ENCODE measurements around the gene MGMT. TPM values are rescaled to one million over a fixed set of nuclear protein-coding genes. Genes with fewer than 3 reads are reported as not detected.

The MGMT gene
- total and polyA plus RNA-seq, 2 donors (not counting 3 experiments of a cell fraction or from before 2014, with no cell fraction given), result 15.0 to 15.2 TPM

DNA sequence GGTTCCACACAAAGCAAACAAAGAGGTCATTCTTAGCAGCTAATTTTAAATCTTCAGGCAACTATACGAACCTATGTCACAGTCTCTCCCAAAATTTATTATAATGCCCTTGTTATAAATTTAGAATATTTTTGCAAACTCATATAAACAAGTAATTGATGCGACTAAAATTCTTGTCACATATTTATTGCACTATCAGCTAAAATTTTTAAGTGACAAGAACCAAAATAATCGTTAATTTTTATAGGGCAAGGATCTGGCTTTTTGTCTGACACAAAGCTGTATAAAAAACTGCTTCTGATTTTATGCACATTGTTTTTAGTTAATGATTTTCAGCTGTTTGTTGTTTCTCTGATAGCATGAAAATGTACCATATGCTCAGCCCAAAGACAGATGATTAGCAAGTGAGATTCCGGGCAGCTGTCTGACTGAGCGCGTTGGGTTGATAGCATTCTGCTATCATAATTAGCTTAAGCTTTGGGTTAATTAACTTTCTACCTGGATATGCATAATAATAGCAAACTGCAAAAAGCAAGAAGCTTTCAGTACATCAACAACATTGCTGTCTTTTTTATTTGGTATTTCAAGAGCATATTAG is 136.0 kb downstream of the MGMT start:
- intact Hi-C loops (cut with micrococcal nuclease) (no loop called here), dilution Hi-C loops (cut with MboI; ENCODE audit: extremely low pct_ligation_motif_present, low sequenced_read_pairs) (no loop called here)
- DNase-seq (ENCODE audit: low read depth, low spot score) (no peak), FAIRE-seq (no peak)
- Histone ChIP-seq H3K27ac (ENCODE audit: insufficient read depth, low read depth, low read length) (no peak overlapping the region), H3K4me3 (replicated peaks in 1 of 3; ENCODE audit: insufficient read depth in 1 of 3, low read depth in 1 of 3, low read length in 3 of 3) (no peak overlapping the region), H3K27me3 (ENCODE audit: control insufficient read depth in 2 of 2, insufficient read depth in 2 of 2, low read length in 2 of 2) (no peaks in the 10 kb centered on the region), H2AFZ (ENCODE audit: low read depth, low read length) (no peak overlapping the region), H3K9me3 (replicated peaks; ENCODE audit: control insufficient read depth, insufficient read depth, low read length) (no peaks in the 10 kb centered on the region), H3K79me2 (ENCODE audit: control insufficient read depth, insufficient read depth, low read length) (no peaks in the 10 kb centered on the region), H3K36me3 (ENCODE audit: control insufficient read depth in 2 of 2, extremely low read depth in 1 of 2, insufficient read depth in 2 of 2, low read length in 2 of 2) (no peaks in the 10 kb centered on the region), H3K4me2 (ENCODE audit: insufficient read depth, low read length) (no peak overlapping the region), H3K9me1 (replicated peaks; ENCODE audit: control insufficient read depth, extremely low read depth, insufficient read depth, low read length) (no peaks in the 10 kb centered on the region), H3K4me1 (ENCODE audit: control insufficient read depth, extremely low read depth, insufficient read depth, low read length) (no peaks in the 10 kb centered on the region), H4K20me1 (replicated peaks; ENCODE audit: control insufficient read depth, extremely low read depth, insufficient read depth, low read length) (no peaks in the 10 kb centered on the region), H3K9ac (replicated peaks; ENCODE audit: extremely low read depth, insufficient read depth, low read length) (no peak overlapping the region)
- ChIA-PET POLR2A (interaction anchor here (0.6 kb wide), 1 partner anchor 11 kb away, joined by 3 read pairs; no protein-coding TSS in a partner anchor), CTCF (no interaction called here)
- no peak for TF ChIP-seq JUN (IDR thresholded peaks at IDR 0.05; ENCODE audit: borderline replicate concordance, insufficient read depth, insufficient read length, low read depth)
- no TSS peak for BruUV-seq (replicated peaks)

DNA sequence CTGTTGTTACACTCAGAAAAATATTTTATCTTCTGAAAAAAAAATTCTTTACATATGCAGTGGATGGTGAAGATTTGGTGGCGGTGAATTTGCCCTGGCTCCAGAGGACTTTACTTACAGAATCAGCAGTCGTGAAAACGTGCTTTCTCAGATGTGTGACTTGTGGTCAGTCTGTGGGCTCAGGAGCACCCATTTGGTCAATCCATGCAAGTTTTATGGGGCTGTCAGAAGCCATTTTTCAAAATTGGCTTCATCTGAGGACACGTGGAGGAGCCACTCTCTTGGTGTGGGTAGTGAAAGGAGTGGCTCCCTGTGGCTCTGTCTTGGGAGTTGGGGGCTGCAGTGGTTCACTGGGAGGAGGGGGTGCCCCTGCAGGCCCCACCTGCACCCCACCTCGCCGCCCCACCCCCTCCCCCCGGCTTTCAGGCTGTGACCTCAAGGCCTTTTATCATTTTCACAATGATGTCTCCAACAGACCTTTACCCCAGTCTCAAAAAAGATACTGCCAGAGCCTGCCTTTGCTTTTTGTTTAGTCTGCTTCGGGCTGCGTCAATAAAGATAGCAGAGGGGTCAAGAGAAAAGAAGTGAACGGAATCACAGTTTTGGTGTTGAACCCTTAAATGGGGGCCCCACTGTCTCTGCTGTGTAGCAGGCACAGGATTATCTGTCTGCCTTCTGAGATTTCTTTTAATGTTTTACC is 137.4 kb downstream of the MGMT start:
- H3K4me2 ChIP-seq (ENCODE audit: insufficient read depth, low read length), result no peak overlapping the region
- H3K4me3 ChIP-seq (replicated peaks in 1 of 3; ENCODE audit: insufficient read depth in 1 of 3, low read depth in 1 of 3, low read length in 3 of 3), result no peak overlapping the region
- no peaks in the 10 kb centered on the region for H3K36me3 ChIP-seq (ENCODE audit: control insufficient read depth in 2 of 2, extremely low read depth in 1 of 2, insufficient read depth in 2 of 2, low read length in 2 of 2)
- BruUV-seq (replicated peaks), result no TSS peak
- H3K9me3 ChIP-seq (replicated peaks; ENCODE audit: control insufficient read depth, insufficient read depth, low read length), result no peaks in the 10 kb centered on the region
- no peak for DNase-seq (ENCODE audit: low read depth, low spot score)
- H3K27me3 ChIP-seq (ENCODE audit: control insufficient read depth in 2 of 2, insufficient read depth in 2 of 2, low read length in 2 of 2), result no peaks in the 10 kb centered on the region
- intact Hi-C loops (cut with micrococcal nuclease) (no loop called here), dilution Hi-C loops (cut with MboI; ENCODE audit: extremely low pct_ligation_motif_present, low sequenced_read_pairs) (no loop called here)
- no peak overlapping the region for H3K9ac ChIP-seq (replicated peaks; ENCODE audit: extremely low read depth, insufficient read depth, low read length)
- H3K9me1 ChIP-seq (replicated peaks; ENCODE audit: control insufficient read depth, extremely low read depth, insufficient read depth, low read length), result no peaks in the 10 kb centered on the region
- H3K79me2 ChIP-seq (ENCODE audit: control insufficient read depth, insufficient read depth, low read length), result no peaks in the 10 kb centered on the region
- H3K4me1 ChIP-seq (ENCODE audit: control insufficient read depth, extremely low read depth, insufficient read depth, low read length), result no peaks in the 10 kb centered on the region
- no peak overlapping the region for H2AFZ ChIP-seq (ENCODE audit: low read depth, low read length)
- H3K27ac ChIP-seq (ENCODE audit: insufficient read depth, low read depth, low read length), result no peak overlapping the region
- FAIRE-seq, result no peak
- TF ChIP-seq, protein P1, sequence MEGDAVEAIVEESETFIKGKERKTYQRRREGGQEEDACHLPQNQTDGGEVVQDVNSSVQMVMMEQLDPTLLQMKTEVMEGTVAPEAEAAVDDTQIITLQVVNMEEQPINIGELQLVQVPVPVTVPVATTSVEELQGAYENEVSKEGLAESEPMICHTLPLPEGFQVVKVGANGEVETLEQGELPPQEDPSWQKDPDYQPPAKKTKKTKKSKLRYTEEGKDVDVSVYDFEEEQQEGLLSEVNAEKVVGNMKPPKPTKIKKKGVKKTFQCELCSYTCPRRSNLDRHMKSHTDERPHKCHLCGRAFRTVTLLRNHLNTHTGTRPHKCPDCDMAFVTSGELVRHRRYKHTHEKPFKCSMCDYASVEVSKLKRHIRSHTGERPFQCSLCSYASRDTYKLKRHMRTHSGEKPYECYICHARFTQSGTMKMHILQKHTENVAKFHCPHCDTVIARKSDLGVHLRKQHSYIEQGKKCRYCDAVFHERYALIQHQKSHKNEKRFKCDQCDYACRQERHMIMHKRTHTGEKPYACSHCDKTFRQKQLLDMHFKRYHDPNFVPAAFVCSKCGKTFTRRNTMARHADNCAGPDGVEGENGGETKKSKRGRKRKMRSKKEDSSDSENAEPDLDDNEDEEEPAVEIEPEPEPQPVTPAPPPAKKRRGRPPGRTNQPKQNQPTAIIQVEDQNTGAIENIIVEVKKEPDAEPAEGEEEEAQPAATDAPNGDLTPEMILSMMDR (IDR thresholded peaks at IDR 0.05; ENCODE audit: extremely low read depth in 1 of 2, insufficient read depth in 1 of 2, low read depth in 1 of 2, low read length in 2 of 2), result no peak
- TF ChIP-seq MYC (IDR thresholded peaks at IDR 0.05; ENCODE audit: low read depth, low read length) (no peak), POLR2AphosphoS5 (IDR thresholded peaks at IDR 0.05; ENCODE audit: insufficient read depth, low read depth, low read length) (no peak), JUN (IDR thresholded peaks at IDR 0.05; ENCODE audit: borderline replicate concordance, insufficient read depth, insufficient read length, low read depth) (no peak), POLR2A (IDR thresholded peaks at IDR 0.05; ENCODE audit: low read depth, low read length) (no peak), FOS (IDR thresholded peaks at IDR 0.05; ENCODE audit: borderline replicate concordance, insufficient read depth, low read length) (no peak), EZH2 (IDR thresholded peaks at IDR 0.05; ENCODE audit: borderline replicate concordance, low read depth, low read length, severe bottlenecking) (no peak), GATA2 (IDR thresholded peaks at IDR 0.05; ENCODE audit: insufficient read depth, insufficient read length, low read depth, low read length) (no peak)
- TF ChIP-seq, protein P2, sequence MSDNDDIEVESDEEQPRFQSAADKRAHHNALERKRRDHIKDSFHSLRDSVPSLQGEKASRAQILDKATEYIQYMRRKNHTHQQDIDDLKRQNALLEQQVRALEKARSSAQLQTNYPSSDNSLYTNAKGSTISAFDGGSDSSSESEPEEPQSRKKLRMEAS (IDR thresholded peaks at IDR 0.05; ENCODE audit: insufficient read depth, insufficient read length), result no peak
- H4K20me1 ChIP-seq (replicated peaks; ENCODE audit: control insufficient read depth, extremely low read depth, insufficient read depth, low read length), result no peaks in the 10 kb centered on the region
- ChIA-PET POLR2A (no interaction called here), CTCF (no interaction called here)
